Activated CD8-positive, alpha-beta memory T cell treated with anti-CD3 and anti-CD28 coated beads for 4 hours (primary cell): ENCODE results near the gene CD72.
"Not testable (repeated sequence)": the region's sequence is repeated elsewhere in the genome, so short reads cannot be mapped to it uniquely, and the experiment has no call there.

Experiments
- DNase-seq, 2 donors: peaks; one replicate each; pipeline ENCODE4 v3.0.0-alpha.2; 2020; ENCODE audit warnings: low read depth in 2 of 2

CD72 gene

GRCh38 chr9:35593581-35593980, 24.6 kb downstream of the CD72 start:
- DNase-seq: no peak

DNA sequence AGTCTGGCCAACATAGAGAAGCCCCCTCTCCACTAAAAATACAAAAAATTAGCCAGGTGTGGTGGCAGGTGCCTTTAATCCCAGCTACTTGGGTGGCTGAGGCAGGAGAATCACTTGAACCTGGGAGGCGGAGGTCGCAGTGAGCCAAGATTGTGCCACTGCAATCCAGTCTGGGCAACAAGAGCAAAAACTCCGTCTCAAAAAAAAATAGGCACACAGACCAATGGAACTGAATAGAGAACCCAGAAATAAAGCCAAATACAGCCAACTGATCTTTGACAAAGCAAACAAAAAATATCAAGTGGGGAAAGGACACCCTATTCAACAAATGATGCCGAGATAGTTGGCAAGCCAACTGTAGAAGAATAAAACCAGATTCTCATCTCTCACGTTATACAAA, 29.7 kb downstream of the CD72 start:
- not testable (repeated sequence) for DNase-seq

DNA sequence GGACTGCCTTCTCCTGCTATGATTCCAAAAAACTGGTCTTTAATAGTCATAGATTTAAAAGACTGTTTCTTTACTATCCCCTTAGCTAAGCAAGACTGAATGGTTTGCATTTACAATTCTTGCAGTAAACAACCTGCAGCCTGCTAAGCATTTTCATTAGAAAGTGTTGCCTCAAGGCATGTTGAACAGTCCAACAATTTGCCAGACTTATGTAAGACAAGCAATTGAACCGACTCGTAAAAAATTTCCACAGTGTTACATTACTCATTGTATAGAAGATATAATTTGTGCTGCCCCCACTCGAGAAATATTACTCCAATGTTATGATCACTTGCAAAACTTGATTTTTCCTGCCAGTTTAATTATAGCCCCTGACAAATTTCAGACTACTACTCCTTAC, 33.5 kb downstream of the CD72 start:
- DNase-seq: not testable (repeated sequence)

DNA sequence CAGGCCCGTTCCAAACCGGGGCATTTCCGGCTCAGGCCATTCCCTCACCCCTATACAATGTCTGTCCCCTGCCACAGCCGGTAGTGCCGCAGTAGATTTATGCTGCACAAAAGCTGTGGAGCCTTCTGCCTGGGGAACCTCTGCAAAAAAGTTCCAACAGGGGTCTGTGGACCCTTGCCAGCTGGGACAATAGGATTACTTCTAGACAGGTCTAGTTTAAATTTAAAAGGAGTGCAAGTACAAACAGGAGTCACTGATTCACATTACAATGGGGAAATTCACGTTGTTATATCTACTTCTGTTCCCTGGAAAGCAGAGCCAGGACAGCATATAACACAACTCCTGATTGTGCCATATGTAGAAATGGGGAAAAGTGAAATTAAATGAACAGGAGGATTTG, 34.7 kb downstream of the CD72 start:
- not testable (repeated sequence) for DNase-seq

DNA sequence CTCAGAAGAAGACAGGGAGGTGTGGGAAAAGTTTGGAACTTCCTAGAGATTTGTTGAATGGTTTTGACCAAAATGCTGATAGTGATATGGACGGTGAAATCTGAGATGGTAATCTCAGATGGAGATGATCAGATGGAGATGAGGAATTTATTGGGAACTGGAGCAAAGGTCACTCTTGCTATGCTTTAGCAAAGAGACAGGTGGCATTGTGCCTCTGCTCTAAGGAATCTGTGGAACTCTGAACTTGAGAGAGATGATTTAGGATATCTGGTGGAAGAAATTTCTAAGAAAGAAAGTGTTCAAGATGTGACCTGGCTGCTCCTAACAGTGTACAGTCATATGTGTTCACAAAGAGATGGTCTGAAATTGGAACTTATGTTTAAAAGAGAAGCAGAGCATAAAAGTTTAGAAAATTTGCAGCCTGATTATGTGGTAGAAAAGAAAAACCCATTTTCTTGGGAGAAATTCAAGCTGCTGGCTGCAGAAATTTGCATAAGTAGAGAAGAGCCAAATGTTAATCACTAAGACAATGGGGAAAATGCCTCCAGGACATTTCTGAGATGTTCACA, 38.5 kb downstream of the CD72 start:
- not testable (repeated sequence) for DNase-seq

- no peak for DNase-seq
These were observed 39.1 kb downstream of the CD72 start for GRCh38 chr9:35579130-35579529.

DNA sequence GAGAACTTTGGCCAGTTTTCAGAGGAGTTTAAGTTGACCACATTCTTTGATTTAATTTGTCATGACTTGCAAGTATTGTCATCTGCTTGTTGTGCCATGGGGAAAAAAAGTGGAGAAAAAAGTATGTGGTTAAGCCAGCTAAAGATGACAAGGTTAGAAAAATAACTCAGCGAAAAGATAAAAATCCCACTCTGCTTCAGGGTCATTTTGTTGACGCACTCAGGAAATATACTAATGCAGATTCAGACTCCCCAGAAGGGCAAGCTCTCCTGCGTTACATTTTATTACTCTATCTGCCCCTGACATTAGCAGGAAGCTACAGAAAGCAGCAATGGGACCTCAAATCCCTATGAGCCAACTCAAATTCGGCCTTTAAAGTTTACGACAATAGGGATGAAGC, 40.7 kb downstream of the CD72 start:
- no peak for DNase-seq

DNA sequence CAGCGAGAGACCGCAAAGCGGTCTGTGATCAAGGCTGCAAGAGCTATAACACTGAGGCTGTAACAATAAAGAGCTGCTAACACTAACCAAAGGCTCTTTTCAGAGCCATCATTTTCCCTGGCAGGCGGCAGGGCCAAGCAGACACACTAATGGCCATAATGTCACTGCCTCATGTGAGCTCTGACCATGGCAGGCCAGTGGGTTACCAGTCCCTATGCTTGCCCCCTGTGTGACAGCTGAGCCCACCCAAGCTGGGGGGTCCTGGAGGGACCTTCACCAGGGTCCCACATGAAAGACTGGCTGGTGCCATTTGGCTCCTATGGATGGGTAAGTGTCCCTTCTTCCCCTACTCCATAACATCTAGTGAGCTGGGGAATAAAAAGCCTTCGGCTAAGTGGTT, 42.7 kb downstream of the CD72 start:
- DNase-seq: no peak

DNA sequence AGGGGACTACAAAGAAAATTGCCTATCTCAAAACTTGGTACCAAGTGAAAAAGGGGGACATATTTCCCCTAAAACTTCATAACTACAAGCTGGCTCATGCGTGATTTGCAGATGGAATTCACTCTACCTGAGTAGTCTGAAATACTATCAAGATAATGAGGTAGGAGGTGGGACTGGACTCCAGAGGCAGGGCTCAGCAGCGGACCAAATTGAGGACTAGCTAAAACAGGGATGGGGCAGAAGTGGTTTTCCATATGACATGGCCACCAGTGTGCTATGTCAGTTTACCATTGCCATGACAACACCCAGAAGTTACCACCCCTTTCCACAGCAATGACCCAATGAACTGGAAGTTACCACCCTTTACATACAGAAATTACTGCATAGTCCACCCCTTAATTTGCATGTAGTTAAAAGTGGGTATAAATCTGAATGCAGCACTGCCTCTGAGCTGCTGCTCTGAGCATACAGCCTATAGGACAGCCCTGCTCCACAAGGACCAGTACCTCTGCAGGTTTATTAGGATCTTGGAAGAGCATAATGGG, 43.6 kb downstream of the CD72 start:
- no peak for DNase-seq

DNA sequence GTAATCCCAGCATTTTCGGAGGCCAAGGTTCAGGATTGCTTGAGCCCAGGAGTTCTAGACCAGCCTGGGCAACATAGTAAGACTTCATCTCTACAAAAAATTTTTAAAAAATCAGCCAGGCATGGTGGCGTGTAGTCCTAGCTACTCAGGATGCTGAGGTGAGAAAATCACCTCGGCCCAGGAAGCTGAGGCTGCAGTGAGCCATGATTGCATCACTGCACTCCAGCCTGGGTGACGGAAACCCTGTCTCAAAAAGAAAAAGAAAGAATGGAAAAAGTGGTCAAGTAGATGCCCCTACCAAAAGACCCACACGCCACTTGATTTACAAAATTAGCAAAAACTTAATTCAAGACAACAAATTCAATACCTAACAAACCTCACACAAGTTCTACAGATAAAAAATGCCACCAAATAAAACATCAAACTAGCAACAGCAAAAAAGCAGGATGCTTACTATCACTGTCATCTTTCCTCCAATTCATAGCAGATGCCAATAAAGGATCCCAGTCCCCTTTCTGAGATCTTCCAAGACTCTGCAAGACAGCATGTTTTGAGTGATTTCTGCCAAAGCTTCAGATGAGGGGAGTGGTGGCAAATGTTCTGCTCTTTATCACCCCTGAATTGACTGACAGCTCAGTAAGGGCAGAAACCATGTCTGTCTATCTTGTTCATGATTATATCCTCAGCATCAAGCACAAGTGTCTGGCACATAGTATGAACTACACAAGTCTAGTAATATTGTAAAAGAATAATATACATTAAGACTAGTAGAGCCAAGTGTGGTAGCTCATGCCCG, 47.3 kb downstream of the CD72 start:
- DNase-seq: no peak

DNA sequence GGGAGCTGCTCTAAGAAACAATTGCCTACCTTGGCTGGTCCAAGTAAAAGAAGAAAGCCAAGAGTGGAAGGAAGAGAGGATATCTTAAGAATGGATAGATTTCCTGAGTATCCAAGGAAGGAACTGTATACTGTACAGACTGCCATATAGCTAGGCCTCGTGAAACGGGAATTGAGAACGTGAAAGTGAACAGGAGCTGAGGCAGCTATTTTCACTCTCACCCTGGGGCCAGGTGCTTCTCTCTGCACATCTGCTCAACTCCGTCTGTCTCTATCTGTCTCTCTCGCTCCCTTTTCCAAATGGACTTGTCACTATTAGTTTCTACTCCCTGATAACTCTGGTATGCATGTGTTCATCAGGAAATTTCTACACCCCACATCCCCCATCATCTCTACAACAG, 49.0 kb downstream of the CD72 start:
- no peak for DNase-seq

DNA sequence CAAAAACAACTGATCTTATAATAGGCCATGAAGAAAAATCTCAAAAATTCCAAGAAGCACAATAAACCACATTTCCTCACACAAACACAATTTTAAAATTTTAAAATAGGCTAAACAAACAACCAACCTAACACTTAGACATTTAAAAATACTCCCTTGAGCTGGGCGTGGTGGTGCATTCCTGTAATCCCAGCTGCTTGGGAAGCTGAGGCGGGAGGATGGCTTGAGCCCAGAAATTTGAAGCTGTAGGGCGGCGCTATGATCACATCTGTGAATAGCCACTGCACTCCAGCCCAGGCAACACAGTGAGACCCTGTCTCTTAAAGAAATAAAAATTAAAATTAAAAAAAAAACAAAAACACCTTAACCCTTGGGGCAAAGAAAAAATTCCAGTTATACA, 50.0 kb downstream of the CD72 start:
- no peak for DNase-seq

GRCh38 chr9:35566417-35566816, 51.8 kb downstream of the CD72 start:
- no peak for DNase-seq

GRCh38 chr9:35564658-35565061, 53.6 kb downstream of the CD72 start:
- DNase-seq: no peak

GRCh38 chr9:35563791-35564197, 54.4 kb downstream of the CD72 start:
- no peak for DNase-seq

DNA sequence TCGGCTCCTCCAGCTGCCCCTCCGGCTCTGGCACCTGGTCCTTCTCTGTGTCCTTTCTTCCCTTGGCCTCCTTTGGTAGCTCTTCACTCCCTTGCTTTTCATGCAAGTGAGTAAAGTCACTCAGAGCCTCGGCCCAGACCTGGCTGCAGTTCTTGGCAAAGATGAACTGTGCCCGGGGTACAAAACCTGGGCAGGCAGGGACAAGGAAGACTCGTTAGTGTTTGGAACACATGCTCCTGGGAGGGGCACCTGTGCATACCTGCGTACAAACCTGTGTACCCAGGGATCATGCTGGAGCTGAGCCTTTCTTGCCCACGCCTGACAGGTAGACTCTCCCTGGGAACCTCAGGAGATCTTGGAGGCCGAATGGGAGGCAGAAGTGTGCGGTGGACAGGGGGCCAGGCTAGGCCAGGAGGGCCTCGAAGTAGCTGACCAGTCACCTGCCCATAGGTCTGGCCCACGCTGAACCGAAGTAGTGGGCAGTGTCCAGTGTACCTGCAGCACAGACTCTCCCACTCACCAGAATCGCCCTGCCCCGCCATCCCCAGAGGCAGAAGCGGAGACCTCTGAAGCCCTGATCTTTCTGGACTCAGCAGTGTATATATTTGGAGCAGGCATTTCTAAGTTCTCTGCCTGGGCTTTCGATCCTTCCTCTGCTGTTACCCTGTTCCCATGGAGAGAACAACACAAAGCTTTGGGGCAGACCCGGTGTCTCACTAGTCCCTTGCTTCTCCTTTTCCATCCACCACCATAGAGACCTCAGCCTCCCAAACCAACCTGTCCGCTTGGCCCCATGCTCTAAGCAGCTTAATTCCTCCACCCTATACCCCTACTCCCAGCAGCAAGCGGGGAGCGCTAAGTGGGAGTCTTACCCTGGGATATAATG, 55.1 kb downstream of the CD72 start:
- no peak for DNase-seq

DNA sequence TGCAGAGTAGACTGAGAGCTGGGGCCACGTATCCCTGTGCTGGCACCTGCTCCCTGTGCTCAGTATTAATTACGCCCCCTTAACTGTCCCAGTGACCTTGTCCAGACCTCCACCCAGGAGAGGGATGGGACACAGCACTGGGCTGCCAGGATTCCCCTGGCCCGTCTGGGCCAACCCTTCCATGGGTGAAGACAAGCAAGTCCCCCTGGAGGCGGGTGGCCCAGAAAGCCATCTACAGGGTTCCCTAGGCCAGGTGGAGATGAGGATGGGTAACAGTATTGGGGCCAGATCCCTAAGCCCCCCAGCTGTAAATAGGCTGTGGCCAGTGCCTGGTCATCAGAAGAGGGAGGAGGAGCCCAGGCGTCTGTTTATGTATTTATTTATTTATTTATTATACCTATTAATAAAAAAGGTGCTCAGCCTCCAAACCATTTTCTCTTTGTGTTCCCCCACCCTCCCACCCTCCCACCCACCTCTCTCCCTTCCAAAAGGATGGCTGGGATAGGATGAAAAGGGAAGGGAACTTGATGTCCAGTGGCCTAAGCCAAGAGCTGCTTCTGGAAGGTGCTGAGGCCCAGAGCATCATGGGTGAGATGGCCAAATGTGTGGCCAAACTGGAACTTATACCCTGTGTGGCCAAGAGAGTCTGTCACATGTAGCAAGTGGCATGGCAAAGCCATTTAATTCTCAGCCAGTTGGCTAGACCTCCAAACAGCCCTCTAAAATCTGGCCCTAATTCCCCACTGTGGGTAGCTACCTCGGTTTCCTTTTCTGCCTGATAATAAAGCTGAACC, 56.5 kb downstream of the CD72 start:
- no peak for DNase-seq

DNA sequence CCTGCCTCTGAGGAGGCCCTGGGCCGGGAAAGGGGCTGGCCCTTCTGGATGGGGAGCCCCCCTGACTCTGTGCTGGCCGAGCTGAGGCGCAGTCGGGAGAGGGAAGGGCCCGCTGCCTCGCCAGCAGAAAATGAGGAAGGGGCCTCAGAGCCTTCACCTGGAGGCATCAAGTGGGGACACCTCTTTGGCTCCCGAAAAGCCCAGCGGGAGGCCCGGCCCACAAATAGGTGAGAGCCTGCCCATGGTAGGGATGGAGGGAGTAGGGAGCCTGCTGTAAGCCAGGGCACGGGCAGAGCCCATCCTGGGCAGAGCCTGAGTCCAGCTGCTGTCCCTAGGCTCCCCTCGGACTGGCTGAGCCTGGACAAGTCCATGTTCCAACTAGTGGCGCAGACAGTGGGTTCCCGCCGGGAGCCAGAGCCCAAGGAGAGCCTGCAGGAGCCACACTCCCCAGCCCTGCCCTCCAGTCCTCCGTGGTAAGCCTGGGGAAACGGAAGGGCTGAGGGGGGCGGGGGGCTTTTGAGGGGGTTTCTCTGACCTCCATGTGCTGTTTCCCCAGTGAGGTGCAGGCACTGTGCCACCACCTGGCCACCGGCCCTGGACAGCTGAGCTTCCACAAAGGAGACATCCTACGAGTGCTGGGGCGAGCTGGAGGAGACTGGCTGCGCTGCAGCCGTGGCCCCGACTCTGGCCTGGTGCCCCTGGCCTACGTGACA, 57.4 kb downstream of the CD72 start:
- DNase-seq: no peak
